Stimulated activated CD4-positive, alpha-beta T cell treated with anti-CD3 and anti-CD28 coated beads, Interleukin-4, amount 100 ng/mL, for 24 hours (primary cell): ENCODE results near the gene TCOF1.
A peak's percentile ranks its signal among the peaks of the same experiment; 100 is the strongest.

ENCODE experiments used
- DNase-seq: peaks from one replicate; pipeline ENCODE4 v3.0.0-alpha.2; 2020

The TCOF1 gene

GRCh38 chr5:150350524-150351344, 6.8 kb upstream of the TCOF1 start:
- DNase-seq: peak; percentile 50

DNA sequence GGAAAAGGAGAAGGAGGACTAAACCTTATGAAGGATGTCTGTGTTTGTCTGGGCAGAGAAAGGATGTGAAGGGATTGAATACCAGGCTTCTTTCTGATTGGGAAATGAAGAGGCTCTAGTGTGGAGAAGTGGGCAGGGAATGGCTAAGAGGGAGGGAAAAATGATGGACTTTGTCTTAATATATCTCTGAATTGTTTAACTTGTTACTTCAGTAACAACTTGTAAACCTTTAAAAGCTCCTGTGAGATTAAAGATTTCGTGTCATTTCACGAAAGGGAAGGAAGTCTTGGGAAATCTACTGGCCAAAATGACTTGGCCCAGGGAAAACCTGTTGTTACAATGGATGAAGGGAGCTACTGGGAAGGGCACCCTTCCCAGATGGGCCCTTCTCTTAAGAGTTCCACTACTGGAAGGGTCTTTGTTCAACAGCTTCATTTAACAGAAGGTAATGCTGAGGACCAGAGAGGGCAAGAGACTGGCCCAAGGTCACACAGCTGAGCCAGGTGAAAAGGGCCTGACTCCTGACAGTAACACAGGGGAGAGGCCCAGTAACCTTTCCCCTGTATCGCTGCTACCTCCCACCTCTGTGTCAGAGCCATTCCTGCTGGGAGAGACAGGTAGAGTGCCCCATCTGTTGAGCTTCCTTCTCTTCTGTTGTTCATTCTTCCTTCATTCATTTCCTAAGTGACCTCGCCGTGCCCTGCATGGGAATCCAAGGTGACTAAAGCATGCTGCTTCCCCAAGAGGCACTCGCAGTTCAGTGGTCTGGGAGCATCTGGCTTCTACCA, 5.1 kb upstream of the TCOF1 start:
- DNase-seq: no peak

GRCh38 chr5:150353032-150353675, 4.3 kb upstream of the TCOF1 start:
- DNase-seq: no peak

- no peak for DNase-seq
Observed at GRCh38 chr5:150355791-150356190, 1.7 kb upstream of the TCOF1 start.

GRCh38 chr5:150356575-150357294, 762 bp upstream of the TCOF1 start:
- no peak for DNase-seq

DNA sequence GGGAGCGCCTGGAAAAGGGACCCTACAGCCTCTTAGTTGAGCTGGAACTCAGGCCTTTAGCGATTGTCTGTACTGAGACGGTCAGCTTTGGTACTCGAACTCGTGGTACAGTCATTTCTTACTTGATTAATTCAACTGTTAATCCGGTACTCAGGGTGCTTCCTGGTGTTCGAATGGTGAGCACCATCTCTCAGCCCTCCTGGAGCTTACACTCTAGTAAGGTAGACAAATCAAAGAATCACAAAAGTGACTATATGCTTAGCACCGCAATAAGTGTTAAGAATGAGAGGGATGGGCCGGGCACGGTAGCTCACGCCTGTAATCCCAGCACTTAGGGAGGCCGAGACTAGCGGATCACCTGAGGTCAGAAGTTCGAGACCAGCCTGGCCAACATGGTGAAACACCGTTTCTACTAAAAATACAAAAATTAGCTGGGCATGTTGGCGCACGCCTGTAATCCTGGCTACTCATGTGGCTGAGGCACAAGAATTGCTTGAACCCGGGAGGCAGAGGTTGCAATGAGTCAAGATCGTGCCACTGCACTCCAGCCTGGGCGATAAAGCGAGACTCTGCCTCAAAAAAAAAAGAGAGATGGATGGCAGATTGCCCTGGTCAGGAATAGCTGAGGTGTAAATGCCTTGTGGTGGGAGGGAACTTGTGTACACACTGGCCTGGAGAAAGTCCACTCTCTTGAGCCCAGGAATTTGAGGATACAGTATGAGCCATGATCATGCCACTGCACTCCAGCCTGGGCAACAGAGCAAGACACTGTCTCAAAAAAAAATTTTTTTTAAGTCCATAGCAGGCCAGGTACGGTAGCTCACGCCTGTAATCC, 981 bp downstream of the TCOF1 start:
- no peak for DNase-seq

GRCh38 chr5:150361301-150361700, 3.8 kb downstream of the TCOF1 start:
- DNase-seq: no peak

DNA sequence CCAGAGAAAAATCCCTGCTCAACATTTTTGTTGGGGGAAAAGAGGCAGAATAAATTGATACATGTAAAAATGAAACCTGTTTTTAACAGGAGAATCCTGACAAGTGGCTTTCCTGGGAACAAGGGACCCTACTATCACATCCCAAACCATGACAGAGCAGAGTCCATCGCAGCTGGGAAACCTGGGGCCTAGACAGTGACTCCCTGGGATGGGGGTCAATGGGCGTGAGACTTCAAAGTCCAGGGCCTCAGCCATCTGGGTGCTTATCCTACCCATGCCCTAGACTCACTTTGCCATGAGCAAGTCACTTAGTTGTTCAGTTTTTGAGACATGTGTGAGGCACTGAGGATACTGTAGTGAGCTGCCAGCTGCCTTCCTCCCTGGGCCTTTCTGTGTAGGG, 5.7 kb downstream of the TCOF1 start:
- DNase-seq: no peak

GRCh38 chr5:150364004-150364403, 6.5 kb downstream of the TCOF1 start:
- no peak for DNase-seq

- DNase-seq: no peak
Observed at GRCh38 chr5:150368526-150368925, 11.0 kb downstream of the TCOF1 start.

- DNase-seq: no peak
Observed at GRCh38 chr5:150372639-150373038, 15.1 kb downstream of the TCOF1 start.

GRCh38 chr5:150374651-150375050, 17.2 kb downstream of the TCOF1 start:
- no peak for DNase-seq

DNA sequence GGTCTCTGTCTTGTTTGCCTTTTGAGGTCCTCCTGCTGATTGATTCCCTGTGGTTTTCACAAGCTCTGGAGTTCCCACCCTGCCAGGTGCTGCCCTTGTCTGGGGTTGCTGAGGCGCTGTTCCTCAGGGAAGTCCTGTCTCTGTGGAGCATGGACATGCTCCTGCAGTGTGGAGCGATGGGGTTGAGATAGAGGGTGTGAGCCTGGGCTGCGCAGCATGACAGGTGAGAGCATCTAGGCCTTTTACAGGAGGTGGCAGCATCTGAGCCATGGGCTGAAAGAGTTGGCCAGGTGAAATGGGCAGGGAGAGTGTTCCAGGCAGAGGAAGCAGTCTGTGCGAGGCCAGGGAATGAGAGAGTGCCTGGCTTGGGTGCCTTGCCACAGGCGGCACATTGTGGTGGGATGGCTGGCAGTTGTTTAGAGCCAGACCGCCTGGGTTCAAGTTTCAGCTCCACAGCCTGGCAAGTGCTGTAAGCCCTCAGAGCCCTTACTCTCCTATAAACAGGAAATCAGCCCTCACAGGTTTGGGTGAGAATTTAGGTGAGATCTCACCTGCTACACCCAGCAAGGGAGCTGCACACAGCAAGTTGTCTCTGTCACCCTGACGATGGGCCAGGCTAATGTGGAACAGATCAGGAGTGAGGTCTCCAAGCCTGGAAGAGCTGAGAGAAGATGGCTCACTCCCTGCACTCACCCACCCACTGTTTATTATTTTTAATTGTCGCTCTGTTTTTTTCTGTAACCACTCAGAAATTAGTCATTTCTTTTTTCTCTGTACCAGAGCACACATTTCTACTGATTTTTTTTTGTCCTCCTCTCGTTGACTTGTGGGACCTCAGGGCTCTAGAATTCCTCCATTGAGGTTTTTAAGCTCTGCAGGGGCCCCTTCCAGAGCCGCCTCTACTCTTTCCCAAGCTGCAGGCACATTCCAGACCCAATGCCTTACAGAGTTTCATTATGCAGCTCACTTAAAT, 19.6 kb downstream of the TCOF1 start:
- DNase-seq: no peak

DNA sequence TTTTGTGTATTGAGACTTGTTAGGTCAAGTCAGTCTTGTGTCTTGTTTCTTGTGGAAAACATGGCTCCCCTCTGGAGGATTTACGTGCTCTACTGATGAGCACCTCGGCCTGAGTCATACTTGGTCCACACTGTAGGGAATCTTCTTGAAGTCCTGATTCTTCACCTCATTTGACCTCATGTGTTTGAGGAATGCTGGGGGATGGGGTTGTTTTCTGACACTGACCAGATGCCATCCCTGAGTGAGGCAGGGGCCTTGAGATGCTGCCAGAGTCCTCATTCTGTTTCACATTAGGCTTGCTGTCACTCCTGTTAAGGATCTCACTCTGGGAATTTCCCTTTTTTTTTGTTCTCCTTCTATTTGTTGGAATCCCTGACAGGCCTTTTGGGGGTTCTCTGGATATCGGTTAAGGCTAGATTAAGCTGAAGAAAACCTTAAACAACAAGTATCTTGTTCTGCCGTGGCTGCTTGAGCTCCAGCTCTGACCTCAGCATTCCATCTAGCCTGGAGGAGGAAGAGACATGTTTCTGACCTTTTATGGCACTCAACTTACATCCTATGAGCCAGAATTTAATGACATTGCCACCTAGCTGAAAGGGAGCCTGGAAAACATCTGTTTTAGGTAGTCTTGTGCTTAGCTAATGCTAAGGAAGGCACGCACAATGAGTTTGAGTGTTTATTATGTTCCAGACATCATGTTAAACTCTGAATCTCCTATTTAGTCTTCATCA, 20.6 kb downstream of the TCOF1 start:
- no peak for DNase-seq

DNA sequence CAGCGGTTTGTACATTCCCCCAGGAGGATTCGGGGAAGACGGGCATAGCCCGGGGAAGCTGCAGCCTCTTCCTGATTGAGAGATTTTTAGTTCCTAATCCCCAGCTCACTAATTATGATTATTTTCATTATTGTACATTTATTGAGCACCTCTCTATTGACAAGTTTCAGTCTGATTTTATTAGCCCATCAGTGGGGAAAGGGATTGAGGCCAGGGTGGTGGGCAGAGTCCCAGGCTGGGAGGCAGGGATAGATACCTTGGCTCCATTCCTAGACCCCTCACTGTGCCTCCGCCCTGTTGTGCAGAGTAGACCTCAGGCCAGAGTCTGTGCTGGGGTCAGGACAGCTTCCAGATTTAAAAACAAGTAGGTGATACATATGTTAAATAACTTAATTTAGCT, 27.2 kb downstream of the TCOF1 start:
- no peak for DNase-seq

- no peak for DNase-seq
Observed at GRCh38 chr5:150386024-150386855, 28.7 kb downstream of the TCOF1 start.

- no peak for DNase-seq
Observed at GRCh38 chr5:150389531-150390266, 32.2 kb downstream of the TCOF1 start.

DNA sequence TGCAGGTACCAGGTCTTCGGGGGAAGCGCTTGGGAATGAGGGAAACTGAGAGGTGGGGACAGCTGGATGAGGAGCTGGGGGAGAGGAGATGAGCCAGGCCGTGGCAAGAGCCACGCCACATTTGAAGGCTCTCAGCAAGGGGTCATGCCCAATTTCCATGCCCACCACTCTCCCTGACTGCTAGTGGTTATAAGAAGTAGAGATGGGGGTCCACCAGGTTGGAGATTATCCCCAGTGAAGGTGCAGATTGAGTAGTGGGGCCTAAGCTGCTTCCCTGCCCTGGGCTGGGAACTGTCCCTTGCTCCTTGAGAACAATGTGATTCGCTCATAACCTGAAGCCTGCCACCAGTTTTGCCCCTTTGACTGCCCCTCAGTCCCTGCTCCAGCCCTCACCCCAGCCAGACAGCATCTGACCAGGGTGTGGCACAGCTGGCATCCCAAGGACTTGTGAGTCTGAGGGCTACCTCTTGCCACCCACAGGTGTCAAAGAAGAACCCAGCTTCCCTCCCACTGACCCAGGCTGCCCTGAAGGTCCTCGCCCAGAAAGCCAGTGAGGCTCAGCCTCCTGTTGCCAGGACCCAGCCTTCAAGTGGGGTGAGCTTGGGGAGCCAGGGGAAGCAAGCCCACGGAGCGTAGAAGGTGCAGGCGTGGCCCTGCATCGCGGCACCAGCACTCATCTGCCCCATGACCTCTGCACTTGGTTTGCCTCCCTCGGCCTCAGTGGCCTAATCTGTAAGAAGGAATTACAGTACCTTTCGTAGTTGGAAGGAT, 33.8 kb downstream of the TCOF1 start:
- DNase-seq: no peak
